Erythroblast (primary cell): ENCODE measurements around the gene OR2AT4.

Experiments
- GATA1 ChIP-seq: IDR thresholded peaks from 2 replicates; pipeline ENCODE4 v1.6.1; 2011; ENCODE audit warnings: low read depth, mild to moderate bottlenecking, control low read depth, low read length, moderate library complexity
- POLR2A ChIP-seq: IDR thresholded peaks from 2 replicates; pipeline ENCODE4 v1.6.1; 2011; ENCODE audit warnings: mild to moderate bottlenecking, low read length

- no peak for TF ChIP-seq POLR2A
- TF ChIP-seq GATA1, result no peak
Observed at GRCh38 chr11:75143420-75143731, 46.7 kb upstream of the OR2AT4 start.
